Prostate gland (tissue), 2 donors: ENCODE data around the gene MLST8.

Experiments
- CTCF ChIP-seq, 4 experiments: fragments of 200-600 bp in 2 of 4; fragments of 450-650 bp in 2 of 4; sonication (generic) in 2 of 4; IDR thresholded peaks; 1 replicate in 3 of 4; 2 replicates in 1 of 4; pipeline ENCODE4 v1.5.1; 2016 to 2019; ENCODE audit warnings: antibody characterized with exemption in 4 of 4, mild to moderate bottlenecking in 2 of 4, moderate library complexity in 2 of 4
- POLR2A ChIP-seq: fragments of 450-650 bp; IDR thresholded peaks from one replicate; pipeline ENCODE4 v1.6.1; 2016; ENCODE audit warnings: antibody characterized with exemption, mild to moderate bottlenecking

DNA sequence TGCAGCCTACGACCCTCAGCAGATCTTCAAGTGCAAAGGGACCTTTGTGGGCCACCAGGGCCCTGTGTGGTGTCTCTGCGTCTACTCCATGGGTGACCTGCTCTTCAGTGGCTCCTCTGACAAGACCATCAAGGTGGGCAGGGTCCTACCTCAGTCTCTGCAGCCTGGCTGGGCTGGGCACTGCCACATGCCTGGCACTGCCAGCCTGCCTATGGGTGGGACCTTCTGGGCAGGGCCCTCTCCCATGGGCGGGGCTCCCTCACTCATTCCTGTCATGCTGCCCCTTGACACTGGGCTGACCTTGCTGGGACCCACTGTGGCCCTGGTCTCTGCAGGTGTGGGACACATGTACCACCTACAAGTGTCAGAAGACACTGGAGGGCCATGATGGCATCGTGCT lies 31.3 kb upstream of the MLST8 start:
- TF ChIP-seq POLR2A = no peak
- no peak for TF ChIP-seq CTCF (IDR thresholded peaks at IDR 0.05)
